GM12872 (cell line): ENCODE measurements around the gene GRAMD2B.

Experiments
- CTCF ChIP-seq: IDR thresholded peaks from 3 replicates; pipeline ENCODE4 v1.5.1; 2011; ENCODE audit warnings: low read depth, mild to moderate bottlenecking, low read length, moderate library complexity; ENCODE audit not compliant: insufficient read depth

The GRAMD2B gene

GRCh38 chr5:126461838-126462237 lies 38.6 kb downstream of the GRAMD2B start:
- no peak for TF ChIP-seq CTCF

GRCh38 chr5:126462239-126463014 lies 39.2 kb downstream of the GRAMD2B start:
- no peak for TF ChIP-seq CTCF

- no peak for TF ChIP-seq CTCF
Observed at GRCh38 chr5:126464016-126464415, 40.8 kb downstream of the GRAMD2B start.

GRCh38 chr5:126464959-126465358 lies 41.8 kb downstream of the GRAMD2B start:
- no peak for TF ChIP-seq CTCF

- no peak for TF ChIP-seq CTCF
Observed at GRCh38 chr5:126468091-126468490, 44.9 kb downstream of the GRAMD2B start.

GRCh38 chr5:126469536-126470316 lies 46.5 kb downstream of the GRAMD2B start:
- TF ChIP-seq CTCF, result no peak

- no peak for TF ChIP-seq CTCF
Observed at GRCh38 chr5:126471247-126471646, 48.0 kb downstream of the GRAMD2B start.
